Esophagus (tissue), 2 donors: Measurements from ENCODE around the gene FBXL12. TPM values are rescaled to one million over a fixed set of nuclear protein-coding genes. Genes with fewer than 3 reads are reported as not detected.
A peak's percentile ranks its signal among the peaks of the same experiment; 100 is the strongest.

ENCODE experiments used
- H3K27ac ChIP-seq, 2 donors: one replicate each; pipeline ENCODE4 v1.5.1; 2013; ENCODE audit warnings: low read depth in 2 of 2, mild to moderate bottlenecking in 2 of 2, inconsistent platforms in 1 of 2, low read length in 1 of 2, moderate library complexity in 1 of 2
- H3K27me3 ChIP-seq, 2 donors: one replicate each; pipeline ENCODE4 v1.6.1; 2013; ENCODE audit warnings: low read length in 2 of 2, control low read depth in 1 of 2, mild to moderate bottlenecking in 1 of 2; ENCODE audit not compliant: insufficient read depth in 2 of 2, control insufficient read depth in 1 of 2
- H3K36me3 ChIP-seq, 2 donors: one replicate each; pipeline ENCODE4 v1.6.1; 2013; ENCODE audit warnings: low read length in 1 of 2; ENCODE audit not compliant: control insufficient read depth in 2 of 2, insufficient read depth in 2 of 2
- H3K4me1 ChIP-seq, 2 donors: one replicate each; pipeline ENCODE4 v1.6.1; 2013; ENCODE audit warnings: low read length in 1 of 2; ENCODE audit not compliant: control insufficient read depth in 2 of 2, insufficient read depth in 2 of 2
- H3K4me3 ChIP-seq, 2 donors: one replicate each; pipeline ENCODE4 v1.5.1; 2013; ENCODE audit warnings: low read length in 2 of 2, mild to moderate bottlenecking in 2 of 2, low read depth in 1 of 2, moderate library complexity in 1 of 2
- H3K9me3 ChIP-seq, 2 donors: one replicate each; pipeline ENCODE4 v1.6.1; 2013; ENCODE audit warnings: mild to moderate bottlenecking in 2 of 2, low read depth in 1 of 2, low read length in 1 of 2, moderate library complexity in 1 of 2; ENCODE audit not compliant: control insufficient read depth in 2 of 2, insufficient read depth in 1 of 2
- whole genome bisulfite sequencing, 2 donors: extraction: QIAGEN DNeasy Blood & Tissue Kit; methylation state at CpG; one replicate each; pipeline ENCODE4 v1.1.7; 2013; 5-methylcytosine and 5-hydroxymethylcytosine counted together
- polyA plus RNA-seq, 2 donors: library from polyadenylated mRNA; stranded (reverse); fragments of 200-250 nt; gene quantifications; one replicate each; pipeline ENCODE4 v1.2.3, GENCODE V29; 2013
- donor health status: healthy with polysubstance abuse.
- donor health status: Bipolar disorder and iron deficiency.

The FBXL12 gene, protein sequence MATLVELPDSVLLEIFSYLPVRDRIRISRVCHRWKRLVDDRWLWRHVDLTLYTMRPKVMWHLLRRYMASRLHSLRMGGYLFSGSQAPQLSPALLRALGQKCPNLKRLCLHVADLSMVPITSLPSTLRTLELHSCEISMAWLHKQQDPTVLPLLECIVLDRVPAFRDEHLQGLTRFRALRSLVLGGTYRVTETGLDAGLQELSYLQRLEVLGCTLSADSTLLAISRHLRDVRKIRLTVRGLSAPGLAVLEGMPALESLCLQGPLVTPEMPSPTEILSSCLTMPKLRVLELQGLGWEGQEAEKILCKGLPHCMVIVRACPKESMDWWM
- polyA plus RNA-seq = 10 to 100 TPM; 14.8 to 15.3 TPM

DNA sequence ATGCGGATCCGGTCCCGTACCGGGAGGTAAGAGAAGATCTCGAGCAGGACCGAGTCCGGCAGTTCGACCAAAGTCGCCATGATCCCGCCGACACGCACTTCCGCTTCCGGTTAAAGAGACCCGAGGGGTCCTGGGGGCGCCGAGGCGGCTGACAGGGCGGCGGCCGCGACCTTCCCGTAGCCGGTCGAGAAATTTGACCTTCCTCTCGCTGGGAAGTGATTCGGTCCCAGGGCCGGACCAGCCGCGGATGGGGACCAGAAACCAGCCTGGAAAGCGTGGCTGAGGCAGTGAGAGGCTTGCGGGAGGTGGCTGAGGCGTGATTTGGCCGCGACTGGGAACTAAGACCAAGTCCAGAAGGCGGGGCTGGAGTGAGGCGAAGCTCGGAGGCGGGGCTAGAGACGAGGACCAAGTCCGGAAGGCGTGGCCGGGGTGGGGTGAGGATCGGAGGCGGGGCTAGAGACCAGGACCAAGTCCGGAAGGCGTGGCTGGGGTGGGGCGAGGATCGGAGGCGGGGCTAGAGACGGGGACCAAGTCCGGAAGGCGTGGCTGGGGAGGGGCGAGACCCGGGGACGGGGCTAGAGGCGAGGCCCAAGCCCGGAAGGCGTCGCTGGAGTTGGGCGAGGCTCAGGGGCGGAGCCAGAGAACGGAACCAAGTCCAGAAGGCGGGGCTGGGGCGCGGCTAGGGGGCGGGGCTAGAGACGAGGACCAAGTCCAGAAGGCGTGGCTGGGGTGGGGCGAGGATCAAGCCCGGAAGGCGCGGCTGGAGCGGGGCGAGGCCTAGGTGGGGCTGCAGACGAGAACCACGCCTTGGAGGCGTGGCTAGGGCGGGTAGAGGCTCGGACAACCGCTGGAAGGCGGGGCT, at the start of gene FBXL12:
FBXL12 (minus strand) TSS at position 346 of the 862 bp plus-strand sequence; CDS start at position 80, 266 bp downstream.
- 0 to 1% methylated on average over 81 to 82 of the region's 82 CpGs for WGBS, 2 donors
- H3K36me3 ChIP-seq = no peaks in the 10 kb centered on the region
- no peaks in the 10 kb centered on the region for H3K27me3 ChIP-seq
- H3K4me1 ChIP-seq = peaks cover 0 to 3% of the 10 kb centered on the region in 2 donors
- H3K4me3 ChIP-seq = peak within 1 kb of the TSS; percentile 81 to 87
- H3K27ac ChIP-seq = peak within 1 kb of the TSS; percentile 84 to 99
- no peaks in the 10 kb centered on the region for H3K9me3 ChIP-seq

DNA sequence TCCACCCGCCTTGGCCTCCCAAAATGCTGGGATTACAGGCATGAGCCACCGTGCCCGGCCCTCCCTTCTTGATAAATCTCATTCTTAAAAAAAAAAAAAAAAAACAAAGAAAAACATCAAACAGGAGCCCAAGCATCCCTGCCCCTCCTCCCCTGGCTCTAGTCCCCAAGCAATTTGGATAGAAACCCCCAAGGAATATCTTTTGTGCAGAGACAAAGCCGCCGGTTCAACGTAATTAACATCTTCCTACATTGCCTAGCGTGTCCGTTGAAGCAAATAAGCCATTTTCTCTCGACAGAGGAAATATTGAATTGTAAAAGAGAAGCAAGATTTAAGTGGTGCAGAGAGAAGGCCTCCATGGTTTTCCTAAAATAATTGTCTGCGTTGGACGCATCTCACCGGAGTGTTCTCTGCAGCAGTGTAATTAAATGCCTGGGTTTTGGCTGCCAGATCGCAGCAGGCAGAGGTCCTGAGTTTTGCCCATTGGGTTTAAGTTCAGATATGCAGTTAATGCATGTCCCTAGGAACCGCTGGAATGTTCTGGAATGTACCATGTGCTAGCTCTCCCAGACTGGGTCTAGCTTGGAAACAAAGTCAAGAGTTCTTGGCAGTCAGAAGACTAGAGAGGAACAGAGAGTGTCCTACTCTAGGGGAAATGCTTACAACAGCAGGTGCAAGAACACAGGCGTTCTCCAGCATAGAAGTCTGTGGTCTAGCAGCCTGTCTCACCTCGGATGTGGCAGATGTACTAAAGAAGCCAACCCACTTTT, 47.0 kb upstream of the FBXL12 start:
- Histone ChIP-seq H3K27ac (no peak overlapping the region), H3K4me3 (no peak overlapping the region), H3K4me1 (no peaks in the 10 kb centered on the region), H3K9me3 (no peaks in the 10 kb centered on the region), H3K36me3 (no peaks in the 10 kb centered on the region), H3K27me3 (no peaks in the 10 kb centered on the region)
- WGBS, 2 donors = 79 to 84% methylated on average over 16 of the region's 16 CpGs

DNA sequence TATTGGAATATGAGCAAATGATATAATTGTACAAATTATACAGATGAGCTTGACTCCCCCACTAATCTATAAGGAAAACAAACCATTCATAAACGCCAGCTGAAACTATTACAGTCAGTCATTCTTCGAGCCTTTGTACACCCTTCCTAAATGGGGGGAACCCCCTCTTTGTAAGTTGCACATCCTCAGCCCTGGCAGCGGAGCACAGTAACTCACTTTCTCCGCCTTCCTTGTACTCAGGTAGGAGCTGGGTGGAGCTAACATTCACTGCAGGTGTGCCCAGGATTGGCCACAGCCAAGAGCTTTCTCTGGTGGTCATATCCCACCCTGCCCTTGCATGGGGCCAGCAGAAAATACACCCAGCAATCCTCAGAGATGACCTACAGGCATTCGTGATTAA, 44.9 kb upstream of the FBXL12 start:
- H3K36me3 ChIP-seq = no peaks in the 10 kb centered on the region
- no peaks in the 10 kb centered on the region for H3K27me3 ChIP-seq
- no peaks in the 10 kb centered on the region for H3K4me1 ChIP-seq
- 71 to 73% methylated on average over 5 of the region's 5 CpGs for WGBS, 2 donors
- H3K27ac ChIP-seq = no peak overlapping the region
- H3K4me3 ChIP-seq = no peak overlapping the region
- no peaks in the 10 kb centered on the region for H3K9me3 ChIP-seq

DNA sequence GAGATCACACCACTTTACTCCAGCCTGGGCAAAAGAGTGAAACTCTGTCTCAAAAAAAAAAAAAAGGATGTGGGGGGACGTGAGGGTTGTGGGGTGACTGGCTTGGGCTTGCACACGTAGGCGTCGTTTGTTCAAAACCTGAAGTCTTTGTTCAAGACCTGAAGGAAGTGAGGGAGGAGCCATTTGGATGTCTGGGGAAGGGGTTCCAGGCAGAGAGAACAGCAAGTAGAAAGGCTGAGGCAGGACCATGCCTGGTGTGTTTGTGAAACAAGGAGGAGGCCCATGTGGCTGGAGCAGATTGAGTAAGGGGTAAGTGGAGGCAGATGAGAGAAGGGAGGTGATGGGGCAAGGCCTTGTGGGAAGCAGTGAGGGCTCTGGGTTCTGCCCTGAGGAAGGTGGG, 44.1 kb upstream of the FBXL12 start:
- WGBS, 2 donors = 63 to 66% methylated on average over 4 of the region's 4 CpGs
- peak overlapping the region in 1 of 2 donors; percentile 33 for H3K27ac ChIP-seq

DNA sequence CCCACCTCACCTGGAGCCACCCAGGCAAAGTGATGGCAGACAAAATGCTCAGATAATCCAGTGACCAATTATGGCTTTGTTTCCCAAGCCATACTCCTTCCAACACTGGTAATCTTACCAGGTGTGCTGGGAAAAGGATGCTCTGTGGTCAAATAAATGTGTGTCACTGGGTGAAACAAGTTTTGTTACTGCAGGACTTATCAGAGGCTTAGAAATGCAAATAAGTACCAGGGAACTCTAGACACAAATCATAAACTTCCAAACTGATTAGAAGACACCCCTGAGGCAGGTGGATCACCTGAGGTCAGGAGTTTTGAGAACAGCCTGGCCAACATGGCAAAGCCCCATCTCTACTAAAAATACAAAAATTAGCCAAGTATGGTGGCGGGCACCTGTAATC, 42.6 kb upstream of the FBXL12 start:
- no peaks in the 10 kb centered on the region for H3K9me3 ChIP-seq
- H3K4me3 ChIP-seq = no peak overlapping the region
- no peak overlapping the region for H3K27ac ChIP-seq
- WGBS, 2 donors = 98 to 100% methylated on average over 1 of the region's 1 CpG
- no peaks in the 10 kb centered on the region for H3K27me3 ChIP-seq
- H3K36me3 ChIP-seq = no peaks in the 10 kb centered on the region
- peaks cover 0 to 3% of the 10 kb centered on the region in 2 donors for H3K4me1 ChIP-seq

More for the DNA sequence above, 44.1 kb upstream of the FBXL12 start:
- Histone ChIP-seq H3K36me3 (no peaks in the 10 kb centered on the region), H3K4me3 (no peak overlapping the region), H3K9me3 (no peaks in the 10 kb centered on the region), H3K4me1 (peaks cover 0 to 3% of the 10 kb centered on the region in 2 donors), H3K27me3 (no peaks in the 10 kb centered on the region)

DNA sequence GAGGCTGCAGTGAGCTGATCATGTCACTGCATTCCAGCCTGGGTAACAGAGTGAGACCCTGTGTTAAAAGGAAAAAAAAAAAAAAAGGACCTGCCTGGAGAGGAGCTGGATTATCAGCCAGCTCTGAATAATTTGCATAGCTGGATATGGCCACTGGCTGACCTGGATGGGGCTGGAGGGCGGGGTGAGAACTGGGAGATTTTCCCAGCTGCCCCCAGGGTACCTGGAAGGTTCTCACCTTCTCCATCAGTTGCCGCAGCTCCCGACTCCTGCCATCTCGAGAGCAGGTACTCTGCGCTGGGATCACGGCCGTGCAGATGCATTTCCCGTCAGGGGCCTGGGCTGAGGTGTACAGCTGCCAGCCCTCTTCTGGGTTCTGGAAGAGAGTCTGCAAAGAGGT, 41.5 kb upstream of the FBXL12 start:
- no peaks in the 10 kb centered on the region for H3K9me3 ChIP-seq
- 71 to 86% methylated on average over 8 of the region's 8 CpGs for WGBS, 2 donors
- no peak overlapping the region for H3K27ac ChIP-seq
- no peak overlapping the region for H3K4me3 ChIP-seq
- peaks cover 0 to 3% of the 10 kb centered on the region in 2 donors for H3K4me1 ChIP-seq
- no peaks in the 10 kb centered on the region for H3K36me3 ChIP-seq
- no peaks in the 10 kb centered on the region for H3K27me3 ChIP-seq

DNA sequence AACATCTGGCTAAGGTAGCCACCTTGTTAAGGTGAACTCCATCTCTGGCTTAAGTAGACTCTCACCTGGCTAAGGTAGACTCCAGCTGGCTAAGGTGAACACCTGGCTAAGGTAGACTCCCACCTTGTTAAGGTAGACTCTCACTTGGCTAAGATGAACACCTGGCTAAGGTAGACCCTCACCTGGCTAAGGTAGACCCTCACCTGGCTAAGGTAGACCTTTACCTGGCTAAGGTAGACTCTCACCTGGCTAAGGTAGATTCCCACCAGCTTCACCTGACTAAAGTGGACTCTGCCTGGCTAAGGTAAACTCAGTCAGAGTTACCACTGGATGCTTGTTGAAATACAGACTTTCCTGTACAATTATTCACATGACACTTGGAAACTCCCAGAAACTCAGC, 39.9 kb upstream of the FBXL12 start:
- Histone ChIP-seq H3K27me3 (no peaks in the 10 kb centered on the region), H3K4me3 (no peak overlapping the region), H3K9me3 (no peaks in the 10 kb centered on the region), H3K4me1 (peaks cover 0 to 3% of the 10 kb centered on the region in 2 donors), H3K27ac (no peak overlapping the region), H3K36me3 (no peaks in the 10 kb centered on the region)

DNA sequence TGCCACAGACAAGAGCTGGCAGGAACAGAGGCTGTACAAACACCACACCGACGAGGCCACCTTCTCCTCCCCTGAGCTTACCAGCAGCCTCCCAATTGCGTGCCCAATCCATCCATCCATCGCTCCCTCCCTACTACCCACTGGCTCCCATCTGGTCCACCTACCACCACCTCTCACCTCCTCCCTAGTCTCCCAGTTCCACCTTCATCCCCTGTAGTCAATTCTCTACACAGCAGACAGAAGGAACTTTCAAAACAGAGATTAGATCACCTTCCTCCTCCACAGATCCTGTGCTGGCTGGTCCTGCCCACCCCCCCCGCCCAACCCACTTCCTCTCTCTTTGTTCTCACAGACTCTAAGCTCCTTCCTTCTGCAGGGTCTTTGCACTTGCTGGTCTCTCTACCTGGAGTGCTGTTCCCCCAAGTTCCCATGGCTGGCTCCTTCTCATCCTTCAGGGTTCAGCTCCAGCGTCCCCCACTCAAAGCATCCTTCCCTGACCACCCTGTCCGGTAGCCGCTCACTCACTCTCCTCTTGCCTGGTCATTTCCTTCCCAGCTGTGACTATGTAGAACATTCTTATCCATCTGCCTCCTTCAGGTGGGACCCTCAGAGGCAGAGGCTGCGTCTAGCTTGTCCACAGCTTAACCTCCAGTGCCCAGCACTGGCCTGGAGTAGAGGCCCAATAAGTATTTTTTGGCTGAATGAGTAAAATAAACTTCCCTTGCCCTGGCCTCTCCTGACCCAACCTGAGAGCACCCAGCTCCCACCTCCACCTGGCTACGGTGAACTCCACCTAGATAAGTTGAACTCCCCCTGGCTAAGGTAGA, 39.3 kb upstream of the FBXL12 start:
- Histone ChIP-seq H3K27me3 (no peaks in the 10 kb centered on the region), H3K36me3 (no peaks in the 10 kb centered on the region), H3K4me1 (peaks cover 0 to 3% of the 10 kb centered on the region in 2 donors), H3K4me3 (no peak overlapping the region), H3K27ac (no peak overlapping the region), H3K9me3 (no peaks in the 10 kb centered on the region)
- 74 to 78% methylated on average over 10 of the region's 10 CpGs for WGBS, 2 donors
